Karpas-422 (cell line): ENCODE data around the gene PTPRCAP. TPM values are rescaled to one million over a fixed set of nuclear protein-coding genes. Genes with fewer than 3 reads are reported as not detected.

Experiments used
- DNase-seq: peaks from one replicate; pipeline ENCODE4 v3.0.0-alpha.2; 2015
- H2AFZ ChIP-seq: fragments of 200-600 bp; sonication (generic); 2 replicates; pipeline ENCODE4 v1.6.1; 2014; ENCODE audit warnings: antibody characterized with exemption, low read length, mixed read lengths
- H3K27ac ChIP-seq: fragments of 200-600 bp; sonication (generic); 2 replicates; pipeline ENCODE4 v1.5.1; 2014; ENCODE audit warnings: mild to moderate bottlenecking, low read length, moderate library complexity
- H3K27me3 ChIP-seq: fragments of 200-600 bp; sonication (generic); 2 replicates; pipeline ENCODE4 v1.6.1; 2014; ENCODE audit warnings: low read length, mixed read lengths
- H3K36me3 ChIP-seq: fragments of 200-600 bp; sonication (generic); 2 replicates; pipeline ENCODE4 v1.6.1; 2014; ENCODE audit warnings: low read length, mixed read lengths; ENCODE audit not compliant: insufficient read depth
- H3K4me1 ChIP-seq: fragments of 200-600 bp; sonication (generic); 2 replicates; pipeline ENCODE4 v1.6.1; 2014; ENCODE audit warnings: mild to moderate bottlenecking, low read length, mixed read lengths
- H3K4me2 ChIP-seq: fragments of 200-600 bp; sonication (generic); 2 replicates; pipeline ENCODE4 v1.6.1; 2014; ENCODE audit warnings: low read length, low read depth, mild to moderate bottlenecking; ENCODE audit not compliant: poor library complexity, severe bottlenecking
- H3K4me3 ChIP-seq: fragments of 200-600 bp; sonication (generic); 2 replicates; pipeline ENCODE4 v1.5.1; 2014; ENCODE audit warnings: mild to moderate bottlenecking, antibody characterized with exemption, low read length, mixed read lengths
- H3K79me2 ChIP-seq: fragments of 200-600 bp; sonication (generic); 2 replicates; pipeline ENCODE4 v1.6.1; 2014; ENCODE audit warnings: mild to moderate bottlenecking, low read length, mixed read lengths
- H3K9ac ChIP-seq: fragments of 200-600 bp; sonication (generic); 2 replicates; pipeline ENCODE4 v1.6.0; 2014; ENCODE audit warnings: low read length
- H3K9me2 ChIP-seq: fragments of 200-600 bp; sonication (generic), shearing (Covaris generic); replicated peaks from 2 replicates; pipeline ENCODE4 v1.6.0; 2014; ENCODE audit warnings: mild to moderate bottlenecking, low read length, moderate library complexity; ENCODE audit not compliant: insufficient read depth
- H3K9me3 ChIP-seq: fragments of 300-700, 200-600 bp; sonication (generic); 2 replicates; pipeline ENCODE4 v1.6.1; 2014; ENCODE audit warnings: low read length, mixed read lengths
- H4K20me1 ChIP-seq: fragments of 200-600 bp; sonication (generic); 2 replicates; pipeline ENCODE4 v1.6.1; 2014; ENCODE audit warnings: mild to moderate bottlenecking, antibody characterized with exemption, low read length, low read depth; ENCODE audit not compliant: insufficient read depth
- total RNA-seq: library from RNA; depleted of rRNA; stranded (reverse); fragments of >200 nt; shearing (Covaris generic); gene quantifications from 2 replicates; pipeline ENCODE4 v1.2.3, GENCODE V29; 2014; ENCODE audit warnings: low replicate concordance

The PTPRCAP gene
- total RNA-seq, 1 experiment from 2014 or later, result 161 TPM

DNA sequence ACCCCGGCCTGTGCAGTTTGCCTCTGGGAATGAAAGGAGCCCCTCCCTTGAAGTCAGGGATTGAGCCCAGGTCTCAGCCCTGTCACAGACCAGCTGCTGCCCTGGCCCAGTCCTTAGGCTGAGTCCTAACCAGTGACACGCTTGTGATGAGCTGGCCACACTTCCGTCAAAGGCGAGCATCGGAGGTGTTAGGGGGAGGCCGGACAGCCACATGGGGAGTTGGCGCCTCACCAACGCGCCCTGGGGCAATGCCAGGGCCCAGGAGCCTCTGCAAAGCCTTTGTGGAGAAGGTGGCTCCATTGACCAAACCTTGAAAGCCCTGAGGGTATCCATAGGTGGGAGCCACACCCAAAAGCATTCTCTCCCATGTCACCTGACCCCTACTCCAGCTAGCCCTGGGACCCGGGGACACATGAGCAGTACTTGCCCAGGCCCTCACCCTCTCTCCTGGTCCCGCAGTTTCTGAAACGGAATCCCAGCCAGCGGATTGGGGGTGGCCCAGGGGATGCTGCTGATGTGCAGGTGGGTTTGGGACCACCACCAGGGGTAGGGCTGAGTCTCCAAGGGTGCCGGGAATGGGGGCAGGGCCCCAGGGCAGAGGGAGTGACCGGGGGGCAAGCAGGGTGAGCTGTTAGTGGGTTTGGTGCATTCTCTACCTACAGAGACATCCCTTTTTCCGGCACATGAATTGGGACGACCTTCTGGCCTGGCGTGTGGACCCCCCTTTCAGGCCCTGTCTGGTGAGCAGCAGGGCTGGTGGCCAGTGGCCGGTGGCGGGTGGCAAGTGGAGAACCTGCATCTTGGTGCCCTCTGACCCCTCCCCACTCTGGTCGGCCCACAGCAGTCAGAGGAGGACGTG lies 3.7 kb downstream of the PTPRCAP start:
- Histone ChIP-seq H2AFZ (no peak overlapping the region), H3K4me2 (peak overlapping the region; percentile 73), H3K79me2 (peaks cover 28% of the 10 kb centered on the region), H3K4me3 (peak overlapping the region; percentile 86; the same call in 1 of the 2 replicates), H3K9me2 (no peaks in the 10 kb centered on the region), H3K9me3 (no peaks in the 10 kb centered on the region), H4K20me1 (peaks cover 7% of the 10 kb centered on the region; the same call in 1 of the 2 replicates), H3K27me3 (no peaks in the 10 kb centered on the region), H3K9ac (peak overlapping the region; percentile 95), H3K4me1 (peaks cover 64% of the 10 kb centered on the region), H3K36me3 (peaks cover 5% of the 10 kb centered on the region; the same call in 1 of the 2 replicates), H3K27ac (peak overlapping the region; percentile 100)
- peak; percentile 68 for DNase-seq

DNA sequence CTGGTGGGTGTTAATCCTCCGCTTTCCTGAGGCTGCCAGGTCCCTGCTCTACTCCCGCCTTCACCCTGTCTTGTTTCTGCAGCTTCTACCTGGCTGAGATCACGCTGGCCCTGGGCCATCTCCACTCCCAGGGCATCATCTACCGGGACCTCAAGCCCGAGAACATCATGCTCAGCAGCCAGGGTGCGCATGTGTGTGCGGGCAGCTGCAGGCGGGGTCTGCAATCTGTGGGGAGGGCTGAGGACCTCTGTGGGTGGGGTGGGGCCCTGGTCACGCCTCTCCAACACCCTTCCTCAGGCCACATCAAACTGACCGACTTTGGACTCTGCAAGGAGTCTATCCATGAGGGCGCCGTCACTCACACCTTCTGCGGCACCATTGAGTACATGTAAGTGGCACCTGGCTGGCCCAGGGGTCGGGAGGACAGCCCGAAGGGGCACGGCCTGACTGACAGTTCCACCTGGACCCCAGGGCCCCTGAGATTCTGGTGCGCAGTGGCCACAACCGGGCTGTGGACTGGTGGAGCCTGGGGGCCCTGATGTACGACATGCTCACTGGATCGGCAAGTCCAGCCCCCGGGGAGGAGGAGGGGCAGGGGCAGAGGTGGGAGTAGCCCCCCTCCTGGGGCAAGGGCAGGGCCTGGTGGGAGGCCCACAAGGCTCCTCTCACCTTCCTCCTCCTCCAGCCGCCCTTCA lies 4.7 kb downstream of the PTPRCAP start:
- Histone ChIP-seq H3K9me3 (no peaks in the 10 kb centered on the region), H3K27me3 (no peaks in the 10 kb centered on the region), H3K27ac (peak overlapping the region; percentile 100), H3K4me2 (peak overlapping the region; percentile 73), H3K79me2 (peaks cover 30% of the 10 kb centered on the region), H3K36me3 (peaks cover 5% of the 10 kb centered on the region; the same call in 1 of the 2 replicates), H3K9ac (peak overlapping the region; percentile 95; the same call in 1 of the 2 replicates), H3K4me1 (peaks cover 56% of the 10 kb centered on the region), H2AFZ (no peak overlapping the region), H4K20me1 (peaks cover 7% of the 10 kb centered on the region; the same call in 1 of the 2 replicates), H3K4me3 (no peak overlapping the region), H3K9me2 (no peaks in the 10 kb centered on the region)
- DNase-seq, result no peak

DNA sequence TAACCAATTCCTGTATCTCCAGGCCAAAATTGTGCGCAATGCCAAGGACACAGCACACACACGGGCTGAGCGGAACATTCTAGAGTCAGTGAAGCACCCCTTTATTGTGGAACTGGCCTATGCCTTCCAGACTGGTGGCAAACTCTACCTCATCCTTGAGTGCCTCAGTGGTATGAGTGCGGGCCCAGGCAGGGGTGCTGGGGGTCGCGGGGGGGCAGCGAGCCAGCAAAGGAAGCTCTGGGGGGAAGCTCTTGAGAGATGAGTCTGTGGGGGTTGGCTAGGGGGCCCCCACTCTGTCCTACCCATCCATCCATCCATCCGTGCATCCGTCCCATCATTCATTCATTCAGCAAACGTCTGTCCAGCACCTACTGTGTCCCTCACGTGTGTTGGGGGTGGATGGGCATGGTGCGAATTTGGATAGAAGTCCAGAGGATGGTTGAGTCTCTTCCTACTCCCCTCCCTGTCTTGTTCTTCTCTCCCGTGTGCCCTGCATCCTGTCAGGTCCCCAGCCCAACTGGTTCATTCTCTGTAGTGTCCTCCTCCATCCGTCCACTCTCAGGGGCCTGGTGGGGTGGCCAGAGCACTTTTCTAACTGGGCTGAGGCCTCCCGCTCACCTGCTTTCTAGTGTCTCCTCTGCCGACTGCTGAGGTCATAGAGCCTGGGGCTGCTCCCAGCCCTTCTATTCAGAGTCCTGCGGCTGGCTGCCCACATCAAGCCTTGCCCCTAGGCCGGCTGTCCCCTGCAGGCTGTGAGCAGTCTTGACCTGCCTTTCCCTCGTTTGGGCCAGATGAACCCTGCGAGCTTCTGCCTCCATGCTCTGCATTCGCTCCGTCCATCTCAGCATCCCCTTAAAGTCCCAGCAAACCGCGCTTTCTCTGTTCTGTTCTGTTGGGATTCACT lies 5.9 kb downstream of the PTPRCAP start:
- Histone ChIP-seq H3K4me1 (peaks cover 57% of the 10 kb centered on the region), H3K27ac (no peak overlapping the region), H3K4me3 (no peak overlapping the region), H4K20me1 (peaks cover 7% of the 10 kb centered on the region; the same call in 1 of the 2 replicates), H3K27me3 (no peaks in the 10 kb centered on the region), H3K9me2 (no peaks in the 10 kb centered on the region), H3K9ac (no peak overlapping the region), H2AFZ (no peak overlapping the region), H3K36me3 (peaks cover 5% of the 10 kb centered on the region; the same call in 1 of the 2 replicates), H3K4me2 (no peak overlapping the region), H3K9me3 (no peaks in the 10 kb centered on the region), H3K79me2 (peaks cover 21% of the 10 kb centered on the region)
- no peak for DNase-seq

DNA sequence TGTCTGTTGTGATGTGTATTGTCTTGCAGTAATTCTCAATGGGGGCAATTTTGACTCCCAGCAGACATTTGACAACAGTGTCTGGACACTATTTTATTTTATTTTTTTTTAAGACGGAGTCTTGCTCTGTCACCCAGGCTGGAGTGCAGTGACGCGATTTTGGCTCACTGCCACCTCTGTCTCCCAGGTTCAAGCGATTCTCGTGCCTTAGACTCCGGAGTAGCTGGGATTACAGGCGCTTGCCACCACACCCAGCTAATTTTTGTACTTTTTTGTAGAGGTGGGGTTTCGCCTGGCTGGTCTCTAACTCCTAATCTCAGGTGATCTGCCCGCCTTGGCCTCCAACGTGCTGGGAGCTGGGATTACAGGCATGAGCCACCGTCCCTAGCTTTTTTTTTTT lies 7.8 kb downstream of the PTPRCAP start:
- peak overlapping the region; percentile 88 for H3K9ac ChIP-seq
- no peaks in the 10 kb centered on the region for H4K20me1 ChIP-seq
- peaks cover 5% of the 10 kb centered on the region; the same call in 1 of the 2 replicates for H3K36me3 ChIP-seq
- H3K79me2 ChIP-seq, result peaks cover 16% of the 10 kb centered on the region
- no peak overlapping the region for H2AFZ ChIP-seq
- H3K27ac ChIP-seq, result no peak overlapping the region
- no peaks in the 10 kb centered on the region for H3K27me3 ChIP-seq
- H3K4me3 ChIP-seq, result peak overlapping the region; percentile 87; the same call in 1 of the 2 replicates
- DNase-seq, result no peak
- H3K4me1 ChIP-seq, result peaks cover 38% of the 10 kb centered on the region
- peak overlapping the region; percentile 93 for H3K4me2 ChIP-seq
- no peaks in the 10 kb centered on the region for H3K9me2 ChIP-seq
- no peaks in the 10 kb centered on the region for H3K9me3 ChIP-seq

DNA sequence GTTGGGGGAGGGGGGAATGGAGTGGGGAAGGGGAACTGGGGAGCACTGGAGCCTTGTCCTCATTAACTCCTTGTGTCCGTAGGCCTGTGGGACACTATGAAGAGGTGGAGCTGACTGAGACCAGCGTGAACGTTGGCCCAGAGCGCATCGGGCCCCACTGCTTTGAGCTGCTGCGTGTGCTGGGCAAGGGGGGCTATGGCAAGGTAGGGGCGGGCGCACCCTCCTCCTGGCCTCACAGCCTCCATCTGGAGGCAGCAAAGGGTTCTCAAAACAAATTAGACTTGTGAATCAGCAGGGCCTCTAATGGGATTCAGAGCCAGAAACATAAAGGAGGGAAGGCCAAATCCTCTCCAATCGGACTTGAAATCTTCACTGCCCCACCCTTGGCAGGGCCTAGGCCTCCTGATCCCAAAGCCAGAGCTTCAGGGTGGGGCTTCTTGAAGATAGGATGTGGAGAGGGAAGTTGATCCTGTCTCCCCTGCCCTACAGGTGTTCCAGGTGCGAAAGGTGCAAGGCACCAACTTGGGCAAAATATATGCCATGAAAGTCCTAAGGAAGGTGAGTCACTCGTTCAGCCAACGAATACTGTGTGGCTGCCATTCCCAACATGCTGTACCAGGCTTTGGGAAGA lies 8.3 kb downstream of the PTPRCAP start:
- Histone ChIP-seq H3K9me2 (no peaks in the 10 kb centered on the region), H3K36me3 (peaks cover 5% of the 10 kb centered on the region; the same call in 1 of the 2 replicates), H4K20me1 (no peaks in the 10 kb centered on the region), H2AFZ (no peak overlapping the region), H3K4me1 (peaks cover 32% of the 10 kb centered on the region), H3K4me2 (peak overlapping the region; percentile 93), H3K9me3 (no peaks in the 10 kb centered on the region), H3K27ac (peak overlapping the region; percentile 60), H3K79me2 (peaks cover 16% of the 10 kb centered on the region), H3K9ac (peak overlapping the region; percentile 88), H3K27me3 (no peaks in the 10 kb centered on the region), H3K4me3 (peak overlapping the region; percentile 87)
- DNase-seq, result no peak

DNA sequence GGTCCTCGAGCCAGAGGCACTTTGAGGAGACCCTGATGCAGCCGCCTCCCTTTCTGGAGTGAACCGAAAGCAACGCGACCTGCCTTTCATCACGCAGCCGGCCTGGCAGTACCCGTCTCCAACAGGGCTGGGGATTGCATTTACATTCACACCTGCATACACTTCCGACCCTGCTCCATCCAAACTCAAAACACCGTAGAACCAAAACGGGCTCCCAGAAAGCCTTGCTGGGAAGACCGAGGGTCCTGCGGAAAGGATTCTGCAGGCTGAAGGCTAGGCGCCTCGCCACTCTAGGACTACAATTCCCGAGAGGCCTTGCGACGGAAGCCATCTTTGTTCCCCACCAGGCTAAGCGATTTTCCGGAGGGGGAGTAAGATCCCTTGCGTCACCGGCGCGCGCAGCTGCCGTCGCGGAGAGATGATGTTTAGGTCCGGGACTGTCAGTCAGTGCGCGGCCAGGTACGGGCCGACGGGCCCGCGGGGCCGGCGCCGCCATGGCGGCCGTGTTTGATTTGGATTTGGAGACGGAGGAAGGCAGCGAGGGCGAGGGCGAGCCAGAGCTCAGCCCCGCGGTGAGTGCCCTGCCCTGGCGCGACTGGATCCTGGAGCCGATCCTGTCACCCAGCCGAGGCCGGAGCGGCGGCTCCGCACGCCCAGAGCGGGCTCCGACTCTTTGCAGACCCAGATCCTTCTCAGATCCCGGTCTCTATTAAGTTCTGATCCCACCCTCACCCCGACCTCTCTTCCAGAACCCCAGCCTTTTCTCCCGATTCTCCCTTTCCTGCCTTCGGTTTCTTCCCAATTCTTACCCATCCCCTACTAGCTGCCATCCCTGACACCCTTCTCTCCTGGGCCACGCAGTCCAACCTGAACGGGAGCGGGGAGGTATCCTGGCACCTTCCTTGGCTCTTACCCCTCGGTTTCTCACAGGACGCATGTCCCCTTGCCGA lies 9.2 kb downstream of the PTPRCAP start, which contains the start of gene RPS6KB2:
Gene RPS6KB2, plus strand, starts transcription at position 443 of the 950 bp plus-strand sequence. Its CDS starts 52 bp downstream, at position 495.
- Histone ChIP-seq H3K27ac (peak within 1 kb of the TSS; percentile 68), H2AFZ (peak within 1 kb of the TSS; percentile 95; the same call in 1 of the 2 replicates), H3K4me2 (peak within 1 kb of the TSS; percentile 93), H3K9me2 (no peaks in the 10 kb centered on the region), H3K4me3 (peak within 1 kb of the TSS; percentile 87), H4K20me1 (no peaks in the 10 kb centered on the region), H3K9me3 (no peaks in the 10 kb centered on the region), H3K4me1 (peaks cover 24% of the 10 kb centered on the region), H3K79me2 (peaks cover 16% of the 10 kb centered on the region), H3K36me3 (peaks cover 5% of the 10 kb centered on the region; the same call in 1 of the 2 replicates), H3K27me3 (no peaks in the 10 kb centered on the region), H3K9ac (peak within 1 kb of the TSS; percentile 88)
- peak; percentile 99 for DNase-seq
